HEK293T (cell line): Measurements from ENCODE around the gene STK25.

ENCODE experiments used
- BHLHE40 ChIP-seq: fragments of 450-650 bp; IDR thresholded peaks from 2 replicates; pipeline ENCODE4 v1.6.1; 2016; ENCODE audit warnings: mild to moderate bottlenecking, moderate library complexity, borderline replicate concordance
- CTBP1 ChIP-seq: fragments of 450-650 bp; IDR thresholded peaks from 2 replicates; pipeline ENCODE4 v1.6.1; 2016; ENCODE audit warnings: borderline replicate concordance
- ELF4 ChIP-seq: fragments of 450-650 bp; IDR thresholded peaks from 2 replicates; pipeline ENCODE4 v1.6.1; 2017; ENCODE audit warnings: antibody characterized with exemption
- FOXA1 ChIP-seq: fragments of 450-650 bp; IDR thresholded peaks from 2 replicates; pipeline ENCODE4 v1.6.1; 2016; ENCODE audit warnings: mild to moderate bottlenecking
- FOXK2 ChIP-seq: fragments of 450-650 bp; IDR thresholded peaks from 2 replicates; pipeline ENCODE4 v1.6.1; 2016; ENCODE audit warnings: mild to moderate bottlenecking
- FOXM1 ChIP-seq: fragments of 450-650 bp; IDR thresholded peaks from 2 replicates; pipeline ENCODE4 v1.6.1; 2017; ENCODE audit warnings: mild to moderate bottlenecking, borderline replicate concordance
- LEF1 ChIP-seq: fragments of 450-650 bp; IDR thresholded peaks from 2 replicates; pipeline ENCODE4 v1.6.1; 2017; ENCODE audit warnings: mild to moderate bottlenecking, borderline replicate concordance
- NFRKB ChIP-seq: fragments of 450-650 bp; IDR thresholded peaks from 2 replicates; pipeline ENCODE4 v1.6.1; 2016; ENCODE audit warnings: mild to moderate bottlenecking, moderate library complexity
- SP1 ChIP-seq: fragments of 450-650 bp; IDR thresholded peaks from 2 replicates; pipeline ENCODE4 v1.6.1; 2017
- SUZ12 ChIP-seq: fragments of 450-650 bp; IDR thresholded peaks from 2 replicates; pipeline ENCODE4 v1.6.1; 2016; ENCODE audit warnings: mild to moderate bottlenecking
- TARDBP ChIP-seq: fragments of 450-650 bp; IDR thresholded peaks from 2 replicates; pipeline ENCODE4 v1.6.1; 2016
- ZNF384 ChIP-seq: fragments of 450-650 bp; IDR thresholded peaks from 2 replicates; pipeline ENCODE4 v1.6.1; 2016

DNA sequence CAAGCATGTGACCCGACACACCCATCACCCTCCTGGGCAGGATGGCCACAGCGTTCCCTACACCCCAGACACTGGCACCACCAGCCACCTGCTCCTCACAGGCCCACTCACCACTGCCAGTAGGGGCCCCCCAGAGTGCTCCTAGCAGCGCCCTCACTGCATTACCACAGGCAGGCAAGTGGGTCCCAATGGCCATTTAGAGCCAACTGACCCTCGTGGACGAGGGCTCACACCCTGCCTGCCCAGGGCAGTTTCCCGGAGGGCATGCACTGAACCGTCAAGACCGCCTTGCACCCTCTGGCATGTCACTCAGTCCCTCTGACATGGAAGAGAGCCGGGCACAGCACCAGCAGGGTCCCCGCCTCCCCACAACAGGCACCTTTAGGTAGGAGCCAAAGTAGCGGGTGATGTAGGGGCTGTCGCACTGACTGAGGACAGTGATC lies 7.3 kb downstream of the STK25 start:
- TF ChIP-seq SP1 (no peak), SUZ12 (no peak), FOXA1 (no peak), ELF4 (no peak), TARDBP (no peak), BHLHE40 (no peak), LEF1 (no peak), CTBP1 (no peak), ZNF384 (no peak), FOXM1 (no peak), FOXK2 (no peak), NFRKB (no peak)
